Stimulated activated naive CD8-positive, alpha-beta T cell treated with anti-CD3 and anti-CD28 coated beads, Interleukin-15, amount 100 ng/mL, for 72 hours (primary cell): Measurements from ENCODE around the gene TOLLIP.
"Not testable (repeated sequence)": the region's sequence is repeated elsewhere in the genome, so short reads cannot be mapped to it uniquely, and the experiment has no call there.

Source experiments
- ATAC-seq: fragments of 150-1000 bp; cut with Tn5 transposase; 2 replicates; pipeline ENCODE4 v1.10.0; 2021; ENCODE audit warnings: mild to moderate bottlenecking, moderate library complexity
- DNase-seq, 2 donors: peaks; one replicate each; pipeline ENCODE4 v3.0.0; 2021 to 2022
- H3K27ac Mint-ChIP-seq, 2 donors: one replicate each; pipeline ENCODE4 v1.8.0; 2022; ENCODE audit warnings: mild to moderate bottlenecking in 2 of 2, mixed read lengths in 2 of 2, moderate library complexity in 2 of 2
- H3K27me3 Mint-ChIP-seq: one replicate; pipeline ENCODE4 v1.8.0; 2022; ENCODE audit warnings: mixed read lengths
- H3K4me1 Mint-ChIP-seq: one replicate; pipeline ENCODE4 v1.8.0; 2022; ENCODE audit warnings: mild to moderate bottlenecking, mixed read lengths
- H3K4me3 Mint-ChIP-seq, 2 donors: one replicate each; pipeline ENCODE4 v1.8.0; 2022; ENCODE audit warnings: mild to moderate bottlenecking in 2 of 2, mixed read lengths in 2 of 2, moderate library complexity in 1 of 2
- H3K9me3 Mint-ChIP-seq, 2 donors: one replicate each; pipeline ENCODE4 v1.8.0; 2022; ENCODE audit warnings: mixed read lengths in 2 of 2

The TOLLIP gene

GRCh38 chr11:1347411-1347999 is 38.1 kb upstream of the TOLLIP start:
- not testable (repeated sequence) for H3K27ac Mint-ChIP-seq, H3K9me3 Mint-ChIP-seq, ATAC-seq, H3K27me3 Mint-ChIP-seq, DNase-seq, H3K4me1 Mint-ChIP-seq, H3K4me3 Mint-ChIP-seq

GRCh38 chr11:1346669-1347390 is 37.4 kb upstream of the TOLLIP start:
- DNase-seq (no peak), ATAC-seq (peak; percentile 61)
- Mint-ChIP-seq H3K4me1 (peaks cover 7% of the 10 kb centered on the region), H3K4me3 (no peak overlapping the region), H3K27ac (peak overlapping the region in 1 of 2 donors; percentile 25), H3K27me3 (no peaks in the 10 kb centered on the region), H3K9me3 (no peaks in the 10 kb centered on the region)

GRCh38 chr11:1345737-1346513 is 36.5 kb upstream of the TOLLIP start:
- H3K4me3 Mint-ChIP-seq, result no peak overlapping the region
- H3K9me3 Mint-ChIP-seq, result no peaks in the 10 kb centered on the region
- DNase-seq (peak; percentile 27 to 39), ATAC-seq (peak; percentile 71)
- peak overlapping the region in 1 of 2 donors; percentile 70 for H3K27ac Mint-ChIP-seq
- H3K27me3 Mint-ChIP-seq, result no peaks in the 10 kb centered on the region
- peaks cover 7% of the 10 kb centered on the region for H3K4me1 Mint-ChIP-seq

- DNase-seq (no peak), ATAC-seq (no peak)
- Mint-ChIP-seq H3K27ac (no peak overlapping the region), H3K4me3 (no peak overlapping the region), H3K9me3 (no peaks in the 10 kb centered on the region), H3K27me3 (no peaks in the 10 kb centered on the region), H3K4me1 (peaks cover 7% of the 10 kb centered on the region)
Measured at GRCh38 chr11:1344056-1344635, 34.7 kb upstream of the TOLLIP start.

GRCh38 chr11:1343391-1344055 is 34.1 kb upstream of the TOLLIP start:
- peaks cover 7% of the 10 kb centered on the region for H3K4me1 Mint-ChIP-seq
- ATAC-seq, result no peak
- H3K27me3 Mint-ChIP-seq, result no peaks in the 10 kb centered on the region
- no peaks in the 10 kb centered on the region for H3K9me3 Mint-ChIP-seq
- DNase-seq, result no peak
- H3K27ac Mint-ChIP-seq, result no peak overlapping the region
- no peak overlapping the region for H3K4me3 Mint-ChIP-seq

- H3K4me3 Mint-ChIP-seq, result no peak overlapping the region
- no peak for ATAC-seq
- H3K9me3 Mint-ChIP-seq, result peaks cover 0 to 1% of the 10 kb centered on the region in 2 donors
- no peak for DNase-seq
- peaks cover 7% of the 10 kb centered on the region for H3K4me1 Mint-ChIP-seq
- no peaks in the 10 kb centered on the region for H3K27me3 Mint-ChIP-seq
- H3K27ac Mint-ChIP-seq, result no peak overlapping the region
Measured at GRCh38 chr11:1342946-1343345, 33.5 kb upstream of the TOLLIP start.

- Mint-ChIP-seq H3K4me1 (peaks cover 7% of the 10 kb centered on the region), H3K27me3 (no peaks in the 10 kb centered on the region), H3K9me3 (peaks cover 0 to 5% of the 10 kb centered on the region in 2 donors), H3K27ac (no peak overlapping the region), H3K4me3 (no peak overlapping the region)
- ATAC-seq (no peak), DNase-seq (no peak)
Measured at GRCh38 chr11:1341928-1342524, 32.6 kb upstream of the TOLLIP start.

GRCh38 chr11:1341226-1341625 is 31.8 kb upstream of the TOLLIP start:
- not testable (repeated sequence) for H3K4me3 Mint-ChIP-seq, H3K27ac Mint-ChIP-seq, DNase-seq, H3K27me3 Mint-ChIP-seq, H3K4me1 Mint-ChIP-seq, H3K9me3 Mint-ChIP-seq, ATAC-seq

- H3K4me1 Mint-ChIP-seq, result peaks cover 7% of the 10 kb centered on the region
- ATAC-seq (no peak), DNase-seq (no peak)
- no peak overlapping the region for H3K4me3 Mint-ChIP-seq
- H3K27me3 Mint-ChIP-seq, result no peaks in the 10 kb centered on the region
- H3K9me3 Mint-ChIP-seq, result peaks cover 0 to 5% of the 10 kb centered on the region in 2 donors
- H3K27ac Mint-ChIP-seq, result no peak overlapping the region
Measured at GRCh38 chr11:1340111-1340510, 30.7 kb upstream of the TOLLIP start.

- ATAC-seq, result no peak
- no peak overlapping the region for H3K27ac Mint-ChIP-seq
- H3K4me3 Mint-ChIP-seq, result no peak overlapping the region
- peaks cover 10% of the 10 kb centered on the region for H3K4me1 Mint-ChIP-seq
- no peaks in the 10 kb centered on the region for H3K27me3 Mint-ChIP-seq
- H3K9me3 Mint-ChIP-seq, result peaks cover 0 to 5% of the 10 kb centered on the region in 2 donors
- DNase-seq, result no peak
Measured at GRCh38 chr11:1339066-1339675, 29.7 kb upstream of the TOLLIP start.

GRCh38 chr11:1338201-1339065 is 29.0 kb upstream of the TOLLIP start:
- Mint-ChIP-seq H3K4me1 (peaks cover 10% of the 10 kb centered on the region), H3K9me3 (peaks cover 0 to 5% of the 10 kb centered on the region in 2 donors), H3K4me3 (peak overlapping the region; percentile 58 to 75), H3K27me3 (no peaks in the 10 kb centered on the region), H3K27ac (no peak overlapping the region)
- DNase-seq (no peak), ATAC-seq (no peak)

- Mint-ChIP-seq H3K4me3 (peak overlapping the region; percentile 58 to 75), H3K4me1 (peaks cover 10% of the 10 kb centered on the region), H3K27me3 (no peaks in the 10 kb centered on the region), H3K27ac (peak overlapping the region in 1 of 2 donors; percentile 10), H3K9me3 (peaks cover 0 to 8% of the 10 kb centered on the region in 2 donors)
- no peak for DNase-seq
- ATAC-seq, result peak; percentile 32
Measured at GRCh38 chr11:1337647-1338007, 28.2 kb upstream of the TOLLIP start.

GRCh38 chr11:1336836-1337646 is 27.6 kb upstream of the TOLLIP start:
- peaks cover 10% of the 10 kb centered on the region for H3K4me1 Mint-ChIP-seq
- ATAC-seq, result peak; percentile 62
- H3K4me3 Mint-ChIP-seq, result no peak overlapping the region
- H3K9me3 Mint-ChIP-seq, result peaks cover 0 to 11% of the 10 kb centered on the region in 2 donors
- DNase-seq, result peak; percentile 38 to 55
- no peaks in the 10 kb centered on the region for H3K27me3 Mint-ChIP-seq
- H3K27ac Mint-ChIP-seq, result no peak overlapping the region
